HepG2 (cell line): Measurements from ENCODE around the gene SBK3. TPM values are rescaled to one million over a fixed set of nuclear protein-coding genes. Genes with fewer than 3 reads are reported as not detected.
A peak's percentile ranks its signal among the peaks of the same experiment; 100 is the strongest.

Experiments
- ASH2L ChIP-seq: fragments of 300-600, 200-600 bp; sonication (generic); IDR thresholded peaks from 2 replicates; pipeline ENCODE4 v1.7.0; 2017; ENCODE audit warnings: low read depth, mild to moderate bottlenecking, moderate library complexity, mixed read lengths, low read length; ENCODE audit not compliant: insufficient read length
- ATF7-NPFF ChIP-seq: sonication (generic); formaldehyde crosslinking; IDR thresholded peaks from 2 replicates; pipeline ENCODE4 v1.8.1; 2023; ENCODE audit warnings: mild to moderate bottlenecking, low read depth, missing genetic modification reagents, moderate library complexity
- BCL6 ChIP-seq: IDR thresholded peaks from 2 replicates; pipeline ENCODE4 v1.6.1; 2016; ENCODE audit warnings: missing genetic modification reagents, missing compliant biosample characterization
- GTF2F1 ChIP-seq: fragments of 150-350 bp; IDR thresholded peaks from 2 replicates; pipeline ENCODE4 v1.6.1; 2014; ENCODE audit warnings: low read length
- HNF4G ChIP-seq, 2 experiments: sonication (generic) in 1 of 2; formaldehyde crosslinking in 1 of 2; IDR thresholded peaks; 2 replicates each; pipeline versions ENCODE4 v1.4.0 to v1.6.1; 2011 to 2020; ENCODE audit warnings: borderline replicate concordance in 2 of 2, low read depth in 2 of 2, mild to moderate bottlenecking in 2 of 2, low read length in 1 of 2, missing genetic modification reagents in 1 of 2, moderate library complexity in 1 of 2
- HOXA5 ChIP-seq: sonication (generic); formaldehyde crosslinking; IDR thresholded peaks from 2 replicates; pipeline ENCODE4 v1.4.0; 2020; ENCODE audit warnings: missing genetic modification reagents
- KDM5B ChIP-seq: sonication (generic); formaldehyde crosslinking; IDR thresholded peaks from 2 replicates; pipeline ENCODE4 v1.4.0; 2020; ENCODE audit warnings: missing genetic modification reagents, mild to moderate bottlenecking, borderline replicate concordance
- MTF2 ChIP-seq: sonication (generic); formaldehyde crosslinking; IDR thresholded peaks from 2 replicates; pipeline ENCODE4 v1.5.0; 2020; ENCODE audit warnings: missing genetic modification reagents, borderline replicate concordance
- PAWR ChIP-seq: sonication (generic); formaldehyde crosslinking; IDR thresholded peaks from 2 replicates; pipeline ENCODE4 v1.4.0; 2020; ENCODE audit warnings: missing genetic modification reagents, mild to moderate bottlenecking, borderline replicate concordance
- PHF20 ChIP-seq: sonication (generic); formaldehyde crosslinking; IDR thresholded peaks from 2 replicates; pipeline ENCODE4 v1.5.0; 2020; ENCODE audit warnings: mild to moderate bottlenecking, missing genetic modification reagents
- PHF21A ChIP-seq: sonication (generic); formaldehyde crosslinking; IDR thresholded peaks from 2 replicates; pipeline ENCODE4 v1.5.0; 2020; ENCODE audit warnings: mild to moderate bottlenecking, missing genetic modification reagents
- XRCC5 ChIP-seq: fragments of 200-400 bp; formaldehyde crosslinking; optimal IDR thresholded peaks from 2 replicates; pipeline ENCODE3; 2017; ENCODE audit warnings: mild to moderate bottlenecking, low read length
- ZHX2 ChIP-seq, 2 experiments: sonication (generic) in 1 of 2; formaldehyde crosslinking in 1 of 2; IDR thresholded peaks; 2 replicates each; pipeline versions ENCODE4 v1.6.1 to v1.9.0; 2014 to 2022; ENCODE audit warnings: antibody characterized with exemption in 1 of 2, borderline replicate concordance in 1 of 2, inconsistent platforms in 1 of 2, low read depth in 1 of 2, missing genetic modification reagents in 1 of 2
- ZNF713 ChIP-seq: sonication (generic); formaldehyde crosslinking; IDR thresholded peaks from 2 replicates; pipeline ENCODE4 v1.4.0; 2020; ENCODE audit warnings: mild to moderate bottlenecking, missing genetic modification reagents
- ZNF724P ChIP-seq: sonication (generic); formaldehyde crosslinking; IDR thresholded peaks from 2 replicates; pipeline ENCODE4 v1.8.0; 2022; ENCODE audit warnings: missing genetic modification reagents, borderline replicate concordance
- polyA plus RNA-seq, 8 experiments: library from polyadenylated mRNA; depleted of rRNA in 3 of 8; stranded (reverse) in 7 of 8; unstranded in 1 of 8; fragments of >200 nt; fragmentation: Illumina TruSeq in 4 of 8; extraction: Trizol in 4 of 8; gene quantifications; 2 replicates each; pipeline versions ENCODE4 v1.2.1 to v1.2.3, GENCODE V29; 2011 to 2016; ENCODE audit warnings: low read depth in 4 of 8, missing spikeins in 1 of 8, mixed read lengths in 1 of 8; ENCODE audit not compliant: insufficient read depth in 1 of 8
- total RNA-seq, 5 experiments: library from RNA; depleted of rRNA; stranded (reverse); fragments of >200 nt; fragmentation: Illumina TruSeq; extraction: Trizol; gene quantifications; 2 replicates each; pipeline ENCODE4 v1.2.3, GENCODE V29; 2016; ENCODE audit warnings: low read depth in 1 of 5
- TF ChIP-seq, protein P1 (sequence below): sonication (generic); formaldehyde crosslinking; IDR thresholded peaks from 2 replicates; pipeline ENCODE4 v1.5.1; 2020; ENCODE audit warnings: mild to moderate bottlenecking, missing genetic modification reagents
- TF ChIP-seq, protein P2 (sequence below): sonication (generic); formaldehyde crosslinking; IDR thresholded peaks from 2 replicates; pipeline ENCODE4 v1.9.0; 2021; ENCODE audit warnings: missing genetic modification reagents, borderline replicate concordance

The SBK3 gene
- total and polyA plus RNA-seq, 2 of the 13 experiments (the other 11 are each of a cell fraction or from before 2014, with no cell fraction given): 0.66 to 0.77 TPM

DNA sequence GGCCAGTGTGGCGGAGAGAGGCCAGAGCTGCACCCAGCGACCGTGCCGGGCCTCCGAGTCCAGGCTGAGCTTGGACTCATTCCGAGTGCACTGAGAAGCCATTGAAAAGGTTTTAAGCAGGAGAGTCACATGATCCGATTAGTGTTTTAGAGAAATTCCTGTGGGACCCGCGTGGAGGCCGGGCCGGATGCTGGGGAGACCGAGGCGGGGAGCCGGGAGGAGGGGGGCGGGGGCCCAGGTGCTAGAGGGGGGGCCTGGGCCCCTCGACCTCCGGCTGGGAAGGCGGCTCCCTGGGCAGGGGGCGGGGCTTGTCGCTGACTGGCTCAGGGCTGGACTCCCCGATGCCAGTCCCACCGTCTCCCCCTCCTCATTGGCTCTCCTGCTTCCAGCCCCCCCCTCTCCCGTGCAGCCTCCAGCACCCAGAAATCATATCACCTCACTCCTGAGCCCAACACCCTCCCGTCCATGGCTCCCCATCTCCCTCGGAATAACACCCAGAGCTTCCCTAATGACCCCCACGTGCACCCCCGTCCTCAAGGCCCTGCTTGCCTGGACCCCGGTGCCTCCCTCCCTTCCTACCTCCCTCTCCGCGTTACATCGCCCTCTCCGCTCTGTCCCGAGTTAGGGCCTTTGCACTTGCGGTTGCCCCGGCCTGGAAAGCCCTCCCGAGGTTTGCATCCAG, 40.5 kb upstream of the SBK3 start (continued):
- TF ChIP-seq, protein P1, sequence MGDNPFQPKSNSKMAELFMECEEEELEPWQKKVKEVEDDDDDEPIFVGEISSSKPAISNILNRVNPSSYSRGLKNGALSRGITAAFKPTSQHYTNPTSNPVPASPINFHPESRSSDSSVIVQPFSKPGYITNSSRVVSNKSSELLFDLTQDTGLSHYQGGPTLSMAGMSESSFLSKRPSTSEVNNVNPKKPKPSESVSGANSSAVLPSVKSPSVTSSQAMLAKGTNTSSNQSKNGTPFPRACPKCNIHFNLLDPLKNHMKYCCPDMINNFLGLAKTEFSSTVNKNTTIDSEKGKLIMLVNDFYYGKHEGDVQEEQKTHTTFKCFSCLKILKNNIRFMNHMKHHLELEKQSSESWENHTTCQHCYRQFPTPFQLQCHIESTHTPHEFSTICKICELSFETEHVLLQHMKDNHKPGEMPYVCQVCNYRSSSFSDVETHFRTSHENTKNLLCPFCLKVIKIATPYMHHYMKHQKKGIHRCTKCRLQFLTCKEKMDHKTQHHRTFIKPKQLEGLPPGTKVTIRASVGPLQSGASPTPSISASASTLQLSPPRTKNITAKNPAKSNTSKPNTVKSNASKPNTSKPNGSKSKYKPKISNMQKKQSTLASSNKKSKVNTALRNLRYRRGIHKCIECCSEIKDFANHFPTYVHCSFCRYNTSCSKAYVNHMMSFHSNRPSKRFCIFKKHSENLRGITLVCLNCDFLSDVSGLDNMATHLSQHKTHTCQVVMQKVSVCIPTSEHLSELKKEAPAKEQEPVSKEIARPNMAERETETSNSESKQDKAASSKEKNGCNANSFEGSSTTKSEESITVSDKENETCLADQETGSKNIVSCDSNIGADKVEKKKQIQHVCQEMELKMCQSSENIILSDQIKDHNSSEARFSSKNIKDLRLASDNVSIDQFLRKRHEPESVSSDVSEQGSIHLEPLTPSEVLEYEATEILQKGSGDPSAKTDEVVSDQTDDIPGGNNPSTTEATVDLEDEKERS (CRISPR knock-in tag): no peak
- TF ChIP-seq KDM5B (CRISPR knock-in tag): peak; percentile 46; the same call in 1 of the 2 replicates
- no peak for TF ChIP-seq PAWR (CRISPR knock-in tag)
- no peak for TF ChIP-seq HOXA5 (CRISPR knock-in tag)
- no peak for TF ChIP-seq ZNF724P (CRISPR knock-in tag)
- TF ChIP-seq PHF21A (CRISPR knock-in tag): peak; percentile 67; the same call in 1 of the 2 replicates
- TF ChIP-seq GTF2F1: no peak
- no peak for TF ChIP-seq HNF4G (IDR thresholded peaks at IDR 0.05; ENCODE audit: borderline replicate concordance, low read depth, low read length)
- no peak for TF ChIP-seq HNF4G (CRISPR knock-in tag; IDR thresholded peaks at IDR 0.05; ENCODE audit: borderline replicate concordance, low read depth)
- TF ChIP-seq XRCC5: no peak
- TF ChIP-seq PHF20 (CRISPR knock-in tag): no peak; the same call in 1 of the 2 replicates
- TF ChIP-seq MTF2 (CRISPR knock-in tag): no peak
- no peak for TF ChIP-seq ATF7-NPFF
- TF ChIP-seq ZNF713 (CRISPR knock-in tag): no peak
- no peak for TF ChIP-seq ZHX2 (IDR thresholded peaks at IDR 0.05; ENCODE audit: low read depth)
- no peak for TF ChIP-seq ZHX2 (CRISPR knock-in tag; IDR thresholded peaks at IDR 0.05; ENCODE audit: borderline replicate concordance)
- TF ChIP-seq BCL6: 0 out of 2 replicates have a peak, but pooled peaks have one; percentile 16
- TF ChIP-seq, protein P2, sequence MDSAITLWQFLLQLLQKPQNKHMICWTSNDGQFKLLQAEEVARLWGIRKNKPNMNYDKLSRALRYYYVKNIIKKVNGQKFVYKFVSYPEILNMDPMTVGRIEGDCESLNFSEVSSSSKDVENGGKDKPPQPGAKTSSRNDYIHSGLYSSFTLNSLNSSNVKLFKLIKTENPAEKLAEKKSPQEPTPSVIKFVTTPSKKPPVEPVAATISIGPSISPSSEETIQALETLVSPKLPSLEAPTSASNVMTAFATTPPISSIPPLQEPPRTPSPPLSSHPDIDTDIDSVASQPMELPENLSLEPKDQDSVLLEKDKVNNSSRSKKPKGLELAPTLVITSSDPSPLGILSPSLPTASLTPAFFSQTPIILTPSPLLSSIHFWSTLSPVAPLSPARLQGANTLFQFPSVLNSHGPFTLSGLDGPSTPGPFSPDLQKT (CRISPR knock-in tag): no peak
- peak; percentile 31 for TF ChIP-seq ASH2L
